ENCODE results near the gene TEX9.
"Not testable (repeated sequence)": the region's sequence is repeated elsewhere in the genome, so short reads cannot be mapped to it uniquely, and the experiment has no call there.

Gene TEX9

GRCh38 chr15:56367156-56367555 lies 1.9 kb downstream of the TEX9 start:
- DNase-seq, result no peak

DNA sequence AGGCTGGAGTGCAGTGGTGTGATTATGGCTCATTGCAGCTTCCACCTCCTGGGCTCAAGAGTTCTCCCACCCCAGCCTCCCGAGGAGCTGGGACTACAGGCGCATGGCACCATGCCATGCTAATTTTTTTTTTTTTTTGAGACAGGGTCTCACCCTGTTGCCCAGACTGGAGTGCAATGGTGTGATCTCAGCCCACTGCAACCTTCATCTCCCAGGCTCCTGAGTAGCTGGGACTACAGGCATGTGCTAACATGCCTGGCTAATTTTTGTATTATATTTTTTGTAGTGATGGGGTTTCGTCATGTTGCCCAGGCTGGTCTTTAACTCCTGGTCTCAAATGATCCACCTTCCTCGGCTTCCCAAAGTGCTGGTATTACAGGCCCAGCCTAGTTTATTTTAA lies 4.0 kb downstream of the TEX9 start:
- no peak for DNase-seq

DNA sequence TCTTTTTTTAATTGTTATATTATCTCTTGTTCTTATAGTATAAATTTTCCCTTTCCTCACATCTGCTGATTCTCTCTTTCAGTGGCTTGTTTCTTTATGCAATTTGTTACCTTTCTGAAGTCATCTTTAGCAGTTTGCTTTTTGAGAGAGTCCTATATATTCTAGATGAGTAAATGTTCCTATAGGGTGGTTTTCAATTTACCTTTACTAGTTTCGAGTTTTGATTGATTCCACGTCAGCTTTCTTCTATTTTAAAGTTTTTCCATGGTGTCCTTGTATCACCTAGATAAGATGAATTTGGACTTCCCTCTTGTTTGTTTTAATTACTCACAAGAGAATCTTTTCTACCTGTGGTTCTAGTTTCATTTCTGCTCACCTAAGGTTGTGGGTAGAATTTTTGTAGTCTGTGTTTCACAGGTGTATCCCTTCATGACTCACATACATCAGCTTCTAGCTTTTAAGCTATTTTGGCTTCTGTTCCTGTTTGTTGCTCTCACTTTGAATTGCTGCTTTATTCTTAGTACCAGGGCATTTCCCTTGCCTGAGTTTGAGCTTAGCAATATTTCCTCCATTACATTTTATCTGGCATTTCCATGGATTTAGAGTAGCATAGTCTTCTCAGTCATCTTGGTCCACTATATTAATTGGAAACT lies 6.4 kb downstream of the TEX9 start:
- DNase-seq, result no peak

GRCh38 chr15:56374693-56375092 lies 9.5 kb downstream of the TEX9 start:
- not testable (repeated sequence) for DNase-seq

GRCh38 chr15:56377822-56378221 lies 12.6 kb downstream of the TEX9 start:
- DNase-seq, result not testable (repeated sequence)

- no peak for DNase-seq
Observed at GRCh38 chr15:56383010-56383409, 17.8 kb downstream of the TEX9 start.

GRCh38 chr15:56385908-56386307 lies 20.7 kb downstream of the TEX9 start:
- DNase-seq, result no peak

GRCh38 chr15:56390739-56391267 lies 25.6 kb downstream of the TEX9 start:
- peak; percentile 45 for DNase-seq

- no peak for DNase-seq
Observed at GRCh38 chr15:56393277-56393676, 28.1 kb downstream of the TEX9 start.

- no peak for DNase-seq
Observed at GRCh38 chr15:56394909-56395308, 29.7 kb downstream of the TEX9 start.

DNA sequence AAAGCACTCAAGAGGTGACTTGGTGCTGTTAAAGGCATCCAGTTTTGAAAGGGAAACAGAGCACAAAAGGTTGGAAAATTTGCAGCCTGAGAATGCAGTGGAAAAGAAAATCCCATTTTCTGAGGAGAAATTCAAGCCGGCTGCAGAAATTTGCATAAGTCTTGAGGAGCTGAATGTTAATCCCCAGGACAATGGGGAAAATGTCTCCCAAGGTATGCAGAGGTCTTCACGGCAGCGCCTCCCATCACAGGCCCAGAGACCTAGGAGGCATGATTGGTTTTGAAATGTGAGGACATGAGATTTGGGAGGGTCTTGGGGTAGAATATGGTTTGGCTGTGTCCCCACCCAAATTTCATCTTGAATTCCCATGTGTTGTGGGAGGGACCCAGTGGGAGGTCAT lies 32.1 kb downstream of the TEX9 start:
- not testable (repeated sequence) for DNase-seq

- not testable (repeated sequence) for DNase-seq
Observed at GRCh38 chr15:56399209-56399608, 34.0 kb downstream of the TEX9 start.

- no peak for DNase-seq
Observed at GRCh38 chr15:56410721-56411120, 45.5 kb downstream of the TEX9 start.

- DNase-seq, result no peak
Observed at GRCh38 chr15:56411122-56411749, 46.0 kb downstream of the TEX9 start.

DNA sequence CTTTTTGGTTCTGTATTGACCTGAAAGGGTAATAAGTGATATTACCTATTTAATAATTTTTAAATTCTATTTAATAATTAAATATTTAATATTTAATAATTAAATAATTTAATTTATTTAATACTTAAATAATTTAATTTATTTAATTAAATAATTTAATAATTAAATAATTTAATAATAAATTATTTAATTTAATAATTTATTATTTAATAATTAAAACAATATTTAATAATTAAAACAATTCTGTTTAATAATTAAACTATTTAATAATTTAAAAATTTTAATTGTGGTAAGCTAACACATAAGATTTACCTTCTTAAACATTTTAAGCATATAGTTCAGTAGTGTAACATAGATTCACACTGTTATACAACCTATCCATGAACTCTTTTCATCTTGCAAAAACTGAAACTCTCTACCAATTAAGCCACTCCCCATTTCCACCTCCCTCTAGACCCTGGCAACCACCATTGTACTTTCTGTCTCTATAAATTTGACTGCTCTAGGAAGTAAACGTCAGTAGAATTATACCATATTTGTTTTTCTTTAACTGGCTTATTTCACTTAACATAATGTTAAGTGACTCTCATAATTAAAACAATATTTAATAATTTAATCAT lies 48.0 kb downstream of the TEX9 start:
- DNase-seq, result not testable (repeated sequence)

GRCh38 chr15:56425276-56425675 lies 60.0 kb downstream of the TEX9 start:
- no peak for DNase-seq

DNA sequence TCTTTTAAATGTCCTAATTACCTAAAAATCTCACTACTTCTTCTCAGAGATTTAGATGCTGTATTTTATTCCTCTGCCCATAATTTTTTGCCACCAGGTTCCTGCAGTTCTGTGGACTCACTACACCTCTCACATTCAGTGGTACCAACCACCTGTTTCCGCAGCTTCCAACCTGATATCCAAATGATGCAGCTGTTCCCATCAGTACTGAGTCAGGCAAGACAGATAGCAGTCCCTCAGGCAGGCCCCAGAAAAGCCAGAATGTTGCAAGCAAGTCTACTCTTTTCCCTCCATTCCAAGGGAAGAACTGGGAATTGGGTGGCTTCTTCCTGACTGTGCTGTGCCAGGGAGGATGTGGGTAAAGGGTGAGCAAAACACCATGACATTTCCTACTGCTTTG lies 60.8 kb downstream of the TEX9 start:
- no peak for DNase-seq

- DNase-seq, result peak; percentile 8
Observed at GRCh38 chr15:56428821-56429458, 63.7 kb downstream of the TEX9 start.

- no peak for DNase-seq
Observed at GRCh38 chr15:56432304-56432703, 67.1 kb downstream of the TEX9 start.

- no peak for DNase-seq
Observed at GRCh38 chr15:56440214-56440770, 75.1 kb downstream of the TEX9 start.

DNA sequence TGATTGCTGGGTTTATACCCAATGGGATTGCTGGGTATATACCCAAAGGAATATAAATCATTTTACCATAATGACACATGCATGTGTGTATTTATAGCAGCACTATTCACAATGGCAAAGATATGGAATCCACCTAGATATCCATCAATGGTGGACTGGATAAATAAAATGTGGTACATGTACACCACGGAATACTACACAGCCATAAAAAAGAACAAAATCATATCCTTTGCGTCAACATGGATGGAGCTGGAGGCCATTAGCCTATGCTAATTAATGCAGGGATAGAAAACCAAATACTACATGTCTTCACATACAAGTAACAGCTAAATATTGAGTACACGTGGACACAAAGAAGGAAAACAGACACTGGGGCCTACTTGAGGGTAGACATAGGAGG lies 77.1 kb downstream of the TEX9 start:
- DNase-seq, result no peak

GRCh38 chr15:56445746-56446145 lies 80.5 kb downstream of the TEX9 start:
- DNase-seq, result no peak

- DNase-seq, result no peak
Observed at GRCh38 chr15:56454836-56455235, 89.6 kb downstream of the TEX9 start.
